Activated CD8-positive, alpha-beta memory T cell treated with anti-CD3 and anti-CD28 coated beads for 24 hours (primary cell): ENCODE results near the gene RIT1.

Source experiments
- DNase-seq: peaks from one replicate; pipeline ENCODE4 v3.0.0-alpha.2; 2020

RIT1 gene, protein sequence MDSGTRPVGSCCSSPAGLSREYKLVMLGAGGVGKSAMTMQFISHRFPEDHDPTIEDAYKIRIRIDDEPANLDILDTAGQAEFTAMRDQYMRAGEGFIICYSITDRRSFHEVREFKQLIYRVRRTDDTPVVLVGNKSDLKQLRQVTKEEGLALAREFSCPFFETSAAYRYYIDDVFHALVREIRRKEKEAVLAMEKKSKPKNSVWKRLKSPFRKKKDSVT

DNA sequence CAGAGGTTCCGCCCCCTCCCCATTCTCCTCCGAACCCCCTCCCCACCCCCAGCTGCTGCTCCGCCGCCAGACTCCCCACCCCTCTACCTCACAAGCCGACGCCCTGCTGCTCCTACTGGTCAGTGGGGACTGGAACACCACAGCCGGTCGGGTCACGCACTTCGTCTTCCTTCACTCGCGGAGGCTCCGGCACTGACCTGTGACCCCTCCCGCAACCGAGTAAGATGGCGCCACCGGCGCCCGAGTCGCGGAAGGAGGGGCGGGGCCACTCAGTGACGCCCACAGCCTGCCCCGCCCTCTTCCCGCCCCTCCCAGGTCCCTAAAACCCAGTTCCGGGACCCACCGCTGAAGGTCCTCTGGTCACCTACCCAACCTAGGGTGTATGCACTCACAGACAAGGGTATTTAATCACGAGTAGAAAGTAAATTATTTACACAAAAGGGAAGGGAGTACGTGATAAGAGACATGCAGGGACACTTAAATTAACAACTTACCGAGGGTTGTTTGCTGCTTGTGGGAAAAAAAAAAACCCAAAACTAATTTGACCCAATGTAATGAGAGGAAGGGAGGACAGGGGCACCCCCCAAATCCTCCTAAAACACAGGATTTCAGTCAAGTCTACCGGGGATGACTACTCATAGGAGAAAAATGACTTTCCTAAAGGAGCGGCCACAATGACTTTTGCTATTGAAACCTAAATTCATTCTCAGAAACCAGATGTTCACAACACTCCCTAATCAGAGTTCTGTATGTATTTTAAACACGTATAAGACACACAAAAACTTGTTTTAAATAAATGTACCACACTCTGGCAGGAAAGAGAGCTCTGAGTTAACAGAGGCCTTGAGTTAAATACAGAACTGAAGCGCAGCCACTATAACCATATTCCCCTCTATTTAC is at the start of gene RIT1:
Gene RIT1 (minus strand): TSS at position 194 of the 900 bp plus-strand sequence. CDS start 588 bp downstream, outside the sequence.
- DNase-seq: peak; percentile 91

DNA sequence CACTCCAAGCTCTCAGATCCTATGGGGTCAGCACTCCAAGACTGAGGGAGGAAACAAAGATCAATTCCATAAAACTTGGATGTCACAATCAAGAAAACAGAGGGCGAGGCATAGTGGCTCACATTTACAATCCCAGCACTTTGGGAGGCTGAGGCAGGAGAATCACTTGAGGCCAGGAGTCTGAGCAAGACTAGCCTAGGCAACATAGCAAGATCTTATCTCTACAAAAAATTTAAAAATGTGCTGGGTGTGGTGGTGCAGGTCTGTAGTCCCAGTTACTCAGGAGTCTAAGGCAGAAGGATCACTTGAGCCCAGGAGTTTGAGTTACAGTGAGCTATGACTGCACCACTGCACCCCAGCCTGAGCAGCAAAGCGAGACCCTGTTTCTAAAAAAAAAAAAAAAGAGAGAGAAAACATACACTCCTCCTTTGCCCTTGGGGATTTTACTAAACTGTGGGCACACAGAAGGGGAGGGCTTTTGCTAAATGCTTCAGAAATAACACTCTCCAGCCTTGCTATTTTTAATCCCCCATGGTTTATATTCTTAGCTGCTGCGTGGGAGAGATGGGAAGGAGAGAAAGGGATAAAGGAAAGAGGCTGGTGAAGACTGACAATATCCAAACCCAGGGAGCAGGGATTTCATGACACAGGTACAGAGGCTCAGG is 49.1 kb upstream of the RIT1 start:
- no peak for DNase-seq

DNA sequence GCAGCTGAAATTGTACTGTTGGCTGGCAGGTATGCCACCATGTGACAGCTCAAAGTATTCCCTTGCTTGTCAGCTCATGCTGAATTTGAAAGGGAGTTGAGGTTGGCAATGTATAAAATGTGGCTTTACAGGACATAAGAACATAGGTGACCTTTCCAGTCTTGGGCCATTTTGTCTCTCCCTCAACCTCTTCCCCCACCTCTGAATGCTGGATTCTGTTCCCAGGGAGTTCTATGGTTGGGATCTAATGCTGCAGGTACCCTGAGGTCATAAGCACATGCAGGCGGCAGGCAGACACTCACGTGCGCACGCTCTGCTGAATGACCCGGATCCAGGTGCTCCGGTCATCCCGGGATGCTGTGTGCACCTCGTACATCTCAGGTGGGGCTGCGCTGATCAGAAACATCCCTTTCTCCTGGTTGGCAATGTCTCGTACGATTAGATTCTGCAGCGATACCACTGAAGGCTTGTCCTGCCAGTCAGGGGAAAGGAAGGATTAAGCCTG is 46.3 kb upstream of the RIT1 start:
- no peak for DNase-seq

DNA sequence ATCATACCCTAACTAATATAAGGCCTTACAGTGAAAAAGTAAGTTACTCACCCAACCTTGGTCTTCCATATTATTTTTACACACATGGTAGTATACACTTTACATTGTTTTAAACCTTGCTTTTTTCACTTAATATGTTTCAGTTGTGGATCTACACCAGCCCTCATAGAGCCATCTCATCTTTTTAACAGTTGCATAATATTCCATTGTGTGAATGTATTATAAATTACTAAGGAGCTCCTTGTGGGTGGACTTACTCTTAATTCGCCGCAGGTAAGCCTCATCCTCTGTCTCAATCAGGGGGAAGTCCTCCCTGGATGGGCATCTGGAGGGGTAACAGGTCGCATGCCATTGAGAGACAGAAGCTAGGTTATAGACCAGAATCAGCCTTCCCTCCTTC is 43.5 kb upstream of the RIT1 start:
- no peak for DNase-seq

DNA sequence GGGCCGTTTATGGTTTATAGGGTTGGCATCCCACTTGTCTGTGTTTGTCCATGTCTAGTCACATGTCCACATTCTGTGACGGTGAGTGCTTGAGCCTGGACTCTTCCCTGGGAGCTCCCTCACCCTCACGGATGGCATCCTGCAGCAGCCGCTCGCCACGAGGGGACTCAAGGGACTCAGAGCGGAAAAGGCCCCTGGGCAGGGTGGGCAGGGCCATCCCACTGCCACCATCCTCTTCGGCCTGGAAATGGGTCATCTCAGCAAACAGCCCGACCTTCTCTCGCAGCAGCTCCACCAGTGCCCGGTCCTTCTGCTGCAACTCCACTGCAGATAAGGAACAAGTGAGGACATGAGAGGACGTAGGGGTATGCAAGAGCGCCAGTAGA is 41.3 kb upstream of the RIT1 start:
- no peak for DNase-seq

DNA sequence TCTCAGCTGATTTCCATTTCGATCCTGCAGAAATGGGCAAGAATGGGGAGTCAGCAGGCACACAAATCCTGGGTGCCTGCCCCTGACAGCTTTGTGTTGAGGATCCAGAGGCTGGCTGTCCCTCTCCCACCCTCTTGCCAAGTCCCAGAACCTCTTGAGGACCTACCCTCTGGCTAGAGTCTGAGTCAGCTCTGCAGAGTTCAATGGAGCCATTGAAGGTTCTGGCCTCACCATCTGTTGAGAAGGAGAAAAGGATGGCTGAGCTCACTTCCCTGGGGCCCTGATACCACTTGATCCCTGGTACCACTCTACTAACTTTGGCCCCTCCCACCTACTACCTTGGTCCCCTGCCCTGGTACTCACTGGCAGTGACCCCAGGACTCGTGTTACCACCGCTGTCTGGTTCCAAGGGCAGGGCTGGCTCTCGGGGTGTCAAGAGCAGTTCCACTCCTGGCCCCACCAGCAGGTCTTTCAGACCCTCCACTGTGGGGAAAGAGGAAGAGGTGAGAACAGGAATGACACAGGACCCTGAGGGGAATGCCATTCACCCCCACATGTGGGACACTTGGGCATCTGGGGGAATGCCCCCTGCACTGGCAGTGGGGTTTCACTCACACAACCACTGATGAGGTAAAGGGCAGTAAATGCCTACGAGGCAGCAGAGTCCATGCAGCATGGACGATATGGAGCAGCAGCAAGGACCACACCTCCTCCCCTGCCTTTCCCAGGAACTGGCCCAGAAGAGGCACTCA is 40.8 kb upstream of the RIT1 start:
- DNase-seq: no peak

DNA sequence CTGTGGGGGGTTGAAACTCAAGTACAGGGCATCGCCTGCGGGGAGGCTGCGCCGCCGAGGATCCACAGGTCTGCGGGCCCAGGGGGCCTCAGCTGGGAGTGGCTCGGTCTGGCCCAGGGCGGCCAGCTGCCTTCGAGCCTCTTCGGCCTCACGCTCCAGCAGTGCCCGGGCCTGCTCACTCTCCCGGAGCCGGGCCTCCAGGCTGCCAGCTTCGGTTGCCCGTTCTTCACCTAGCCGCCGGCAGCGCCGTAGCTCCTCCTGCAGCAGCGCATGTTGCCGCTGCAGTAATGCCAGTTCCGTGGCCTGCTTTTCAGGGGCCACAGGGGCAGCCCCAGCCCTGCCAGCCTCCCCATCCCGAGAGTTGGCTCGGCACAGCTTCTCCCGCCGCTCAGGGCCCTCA is 39.7 kb upstream of the RIT1 start:
- no peak for DNase-seq

DNA sequence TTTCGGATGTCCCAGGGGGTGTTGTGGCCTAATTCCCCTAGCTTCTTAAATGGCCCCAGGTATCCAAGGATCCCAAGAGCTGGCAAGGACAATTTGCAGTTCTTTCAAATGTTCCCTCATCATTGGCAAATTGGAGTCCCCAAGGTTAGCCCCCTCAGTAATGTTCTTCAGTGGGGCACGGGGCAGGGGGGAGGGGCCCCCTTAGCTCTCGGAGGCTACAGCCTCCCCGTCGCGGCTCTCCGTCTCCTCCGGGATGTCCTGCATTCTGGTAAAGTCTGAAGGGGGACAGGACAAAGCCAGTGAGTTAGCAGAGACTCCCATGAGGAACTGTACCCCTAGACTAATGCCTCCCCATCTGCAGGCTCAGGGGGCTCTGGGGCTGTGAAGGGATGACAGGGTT is 36.6 kb upstream of the RIT1 start:
- DNase-seq: no peak

DNA sequence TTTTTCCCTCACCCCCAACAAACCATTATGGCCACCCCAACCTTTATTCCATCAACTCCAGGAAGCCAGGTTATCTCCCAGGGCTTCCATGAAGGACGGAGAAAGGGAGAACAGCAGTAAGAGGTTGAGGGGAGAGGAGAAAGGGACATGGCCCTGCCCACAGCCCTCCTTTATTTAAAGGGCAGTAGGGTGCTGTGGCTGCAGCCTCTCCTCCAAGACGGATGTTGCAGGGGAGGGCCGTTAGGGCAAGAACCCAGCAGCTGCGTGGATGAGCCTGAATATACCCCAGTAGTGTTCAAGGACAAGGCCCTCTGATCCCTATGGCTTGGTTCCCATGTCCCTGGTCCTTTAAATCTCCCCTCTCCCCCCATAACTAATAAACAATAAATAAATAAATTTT is 36.1 kb upstream of the RIT1 start:
- DNase-seq: no peak

DNA sequence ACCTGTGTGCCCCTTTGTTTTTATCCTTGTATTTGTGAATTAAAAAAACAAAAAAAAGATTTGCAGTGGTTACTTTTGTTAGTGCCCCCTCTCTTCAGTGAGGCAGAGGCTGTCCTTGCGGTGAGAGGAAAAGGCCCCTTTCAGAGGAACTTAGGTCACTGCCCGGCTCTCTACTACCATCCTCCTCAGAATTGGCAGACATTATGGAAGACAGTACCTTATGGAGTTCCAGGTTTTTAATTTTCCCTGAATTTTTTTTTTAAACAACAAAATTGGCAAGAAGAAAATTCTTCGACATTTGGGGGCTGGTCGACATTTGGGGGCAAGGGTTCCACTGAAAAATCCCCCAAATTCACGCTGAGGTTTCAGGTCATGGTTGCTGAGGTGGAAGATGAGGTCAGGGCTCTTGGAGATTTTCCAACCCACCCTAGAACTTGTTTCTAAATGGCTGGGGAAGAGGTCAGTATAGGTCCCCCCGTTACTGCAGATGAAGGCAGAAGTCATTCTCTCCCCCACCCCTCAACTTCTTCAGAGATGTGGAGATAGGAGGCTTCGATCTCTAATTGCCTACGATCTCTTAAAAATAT is 35.6 kb upstream of the RIT1 start:
- no peak for DNase-seq

DNA sequence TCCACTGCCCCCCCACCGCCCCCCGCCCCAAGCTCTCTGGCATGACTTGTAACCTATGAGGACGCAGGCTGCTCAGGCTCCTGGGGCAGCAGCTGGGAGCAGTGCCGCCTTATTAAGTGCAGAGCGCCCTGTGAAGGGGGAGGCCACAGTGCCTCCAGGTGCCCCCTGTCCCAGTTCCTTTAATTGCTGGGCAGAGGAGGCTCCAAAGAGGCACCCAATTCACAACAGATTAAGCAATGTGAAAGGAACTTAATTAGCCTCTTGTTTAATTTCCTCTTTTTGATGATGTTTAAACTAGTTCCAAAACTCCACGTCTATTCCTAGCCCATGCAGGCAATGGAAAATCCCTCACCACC is 33.3 kb upstream of the RIT1 start:
- no peak for DNase-seq

DNA sequence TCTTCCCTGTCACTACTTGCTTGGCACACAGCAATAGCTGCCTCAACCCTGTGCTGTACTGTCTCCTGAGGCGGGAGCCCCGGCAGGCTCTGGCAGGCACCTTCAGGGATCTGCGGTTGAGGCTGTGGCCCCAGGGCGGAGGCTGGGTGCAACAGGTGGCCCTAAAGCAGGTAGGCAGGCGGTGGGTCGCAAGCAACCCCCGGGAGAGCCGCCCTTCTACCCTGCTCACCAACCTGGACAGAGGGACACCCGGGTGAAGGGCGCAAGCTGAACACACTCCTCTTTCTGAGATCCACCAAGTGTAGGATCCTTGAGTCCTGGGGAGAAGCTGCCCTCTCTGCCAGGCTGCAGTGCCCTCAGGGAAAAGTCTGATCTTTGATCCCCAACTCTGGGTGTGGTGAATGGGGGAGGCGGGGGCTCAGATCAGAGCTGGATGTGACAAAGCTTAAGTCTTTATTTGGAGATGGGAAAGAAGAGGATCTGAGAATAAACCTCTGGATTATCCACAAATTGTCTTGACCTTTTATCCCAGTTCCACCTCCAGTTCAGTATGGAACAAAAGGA is 31.5 kb upstream of the RIT1 start:
- DNase-seq: no peak

DNA sequence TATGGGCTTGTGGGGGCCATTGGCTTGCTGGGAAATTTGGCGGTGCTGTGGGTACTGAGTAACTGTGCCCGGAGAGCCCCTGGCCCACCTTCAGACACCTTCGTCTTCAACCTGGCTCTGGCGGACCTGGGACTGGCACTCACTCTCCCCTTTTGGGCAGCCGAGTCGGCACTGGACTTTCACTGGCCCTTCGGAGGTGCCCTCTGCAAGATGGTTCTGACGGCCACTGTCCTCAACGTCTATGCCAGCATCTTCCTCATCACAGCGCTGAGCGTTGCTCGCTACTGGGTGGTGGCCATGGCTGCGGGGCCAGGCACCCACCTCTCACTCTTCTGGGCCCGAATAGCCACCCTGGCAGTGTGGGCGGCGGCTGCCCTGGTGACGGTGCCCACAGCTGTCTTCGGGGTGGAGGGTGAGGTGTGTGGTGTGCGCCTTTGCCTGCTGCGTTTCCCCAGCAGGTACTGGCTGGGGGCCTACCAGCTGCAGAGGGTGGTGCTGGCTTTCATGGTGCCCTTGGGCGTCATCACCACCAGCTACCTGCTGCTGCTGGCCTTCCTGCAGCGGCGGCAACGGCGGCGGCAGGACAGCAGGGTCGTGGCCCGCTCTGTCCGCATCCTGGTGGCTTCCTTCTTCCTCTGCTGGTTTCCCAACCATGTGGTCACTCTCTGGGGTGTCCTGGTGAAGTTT is 30.8 kb upstream of the RIT1 start:
- no peak for DNase-seq

DNA sequence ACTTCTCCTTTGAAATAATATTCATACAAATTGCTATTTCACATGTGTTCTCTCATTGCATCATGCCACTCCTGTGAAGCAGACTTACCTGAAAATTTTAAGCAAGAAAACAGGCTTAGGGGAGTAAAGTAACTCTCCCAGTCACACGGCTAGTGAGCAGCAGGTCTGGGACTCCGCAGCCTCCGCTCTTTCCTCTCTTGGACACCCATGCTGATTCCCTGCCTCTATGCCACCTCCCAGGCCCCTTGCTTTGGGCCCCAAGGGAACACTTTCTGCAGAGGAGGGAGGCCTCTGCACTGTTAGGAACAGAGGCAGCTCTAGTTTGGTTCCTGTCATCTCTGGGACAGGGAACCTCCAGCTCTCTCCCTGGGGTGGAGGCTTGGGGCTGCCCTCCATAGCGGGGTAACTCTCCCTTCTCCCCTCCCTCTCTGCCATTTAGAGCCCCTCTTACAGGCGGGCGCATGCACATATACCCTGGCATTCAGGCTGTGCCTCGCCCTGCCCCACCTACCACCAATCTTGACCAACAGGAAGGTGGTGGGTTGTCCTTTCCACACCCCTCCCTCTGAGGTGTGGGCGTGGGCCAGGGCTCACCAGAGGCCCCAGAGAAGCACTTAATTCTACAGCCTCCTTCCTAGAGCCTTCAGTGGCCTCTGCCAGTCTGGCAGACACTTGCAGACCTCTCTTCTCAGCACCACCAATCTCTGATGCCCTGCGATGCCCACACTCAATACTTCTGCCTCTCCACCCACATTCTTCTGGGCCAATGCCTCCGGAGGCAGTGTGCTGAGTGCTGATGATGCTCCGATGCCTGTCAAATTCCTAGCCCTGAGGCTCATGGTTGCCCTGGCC is 30.1 kb upstream of the RIT1 start, which contains the start of gene RXFP4:
Gene RXFP4 (plus strand): TSS at position 646 of the 852 bp plus-strand sequence. CDS start 72 bp downstream, at position 718.
- DNase-seq: no peak

DNA sequence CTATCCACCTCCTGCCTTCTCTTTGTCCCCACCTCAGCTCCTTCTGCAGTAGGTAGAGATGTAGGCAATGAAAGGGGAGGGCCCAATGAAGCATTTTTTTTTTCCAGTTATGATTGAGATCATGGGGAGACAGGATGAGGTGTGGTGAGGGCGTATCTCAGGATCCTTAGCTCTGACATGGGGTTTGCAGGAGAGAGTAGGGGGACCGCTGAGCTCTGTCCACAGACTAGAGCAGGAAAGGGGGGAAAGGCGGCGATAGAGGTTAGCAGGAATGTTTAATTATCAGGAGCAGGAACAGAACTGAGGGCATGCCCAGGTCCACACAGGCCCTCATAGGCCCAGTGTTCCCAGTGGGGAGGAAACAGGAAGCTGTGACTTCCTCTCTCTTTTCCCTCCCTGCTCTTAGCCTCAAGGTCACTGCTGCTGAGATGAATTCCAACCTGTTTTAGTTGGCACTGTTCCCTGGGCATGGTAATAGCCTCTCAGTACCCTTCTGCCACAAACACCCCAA is 29.4 kb upstream of the RIT1 start:
- DNase-seq: no peak

DNA sequence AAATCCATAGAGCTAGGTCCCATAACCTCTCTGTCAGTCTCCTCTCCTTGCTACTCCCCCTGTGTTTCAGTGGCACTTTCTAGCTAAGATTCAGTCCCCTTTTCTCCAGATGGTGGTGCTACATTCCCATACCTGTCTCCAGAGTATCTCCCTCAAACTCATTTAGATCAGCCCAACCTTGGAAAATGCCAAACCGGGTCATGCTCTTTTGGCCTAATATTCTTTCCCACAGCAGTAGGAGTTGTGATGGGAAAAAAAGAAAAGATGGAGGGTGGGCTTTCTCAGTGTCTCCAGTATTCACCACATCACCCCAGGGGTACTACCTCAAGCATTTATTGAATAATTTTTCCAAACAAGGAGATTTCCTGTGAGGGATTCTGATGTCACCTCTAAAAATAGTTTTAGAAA is 27.1 kb upstream of the RIT1 start:
- no peak for DNase-seq

DNA sequence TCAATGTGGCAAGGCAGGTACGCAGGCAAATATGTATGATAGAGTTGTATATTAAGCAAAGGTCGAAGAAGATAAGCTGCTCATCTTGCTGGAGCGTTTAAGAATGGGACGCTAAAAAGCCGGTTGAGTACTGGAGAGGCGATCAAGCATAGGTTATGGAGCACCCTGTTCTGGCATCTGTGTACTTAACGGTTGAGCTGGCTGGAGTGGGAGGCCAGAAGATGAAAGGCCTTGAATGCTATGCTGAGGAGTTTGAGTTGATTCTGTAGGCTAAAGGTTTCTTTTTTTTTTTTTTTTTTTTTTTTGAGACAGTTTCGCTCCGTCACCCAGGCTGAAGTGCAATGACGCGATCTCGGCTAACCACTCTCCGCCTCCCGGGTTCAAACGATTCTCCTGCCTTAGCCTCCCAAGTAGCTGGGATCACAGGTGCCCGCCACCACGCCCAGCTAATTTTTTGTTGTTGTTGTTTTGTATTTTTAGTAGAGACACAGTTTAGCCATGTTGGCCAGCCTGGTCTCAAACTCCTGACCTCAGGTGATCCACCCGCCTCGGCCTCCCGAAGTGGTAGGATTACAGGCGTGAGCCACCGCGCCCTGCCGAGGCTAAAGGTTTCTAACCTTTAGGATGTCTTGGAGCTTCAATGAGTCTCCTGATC is 23.9 kb upstream of the RIT1 start:
- DNase-seq: no peak

DNA sequence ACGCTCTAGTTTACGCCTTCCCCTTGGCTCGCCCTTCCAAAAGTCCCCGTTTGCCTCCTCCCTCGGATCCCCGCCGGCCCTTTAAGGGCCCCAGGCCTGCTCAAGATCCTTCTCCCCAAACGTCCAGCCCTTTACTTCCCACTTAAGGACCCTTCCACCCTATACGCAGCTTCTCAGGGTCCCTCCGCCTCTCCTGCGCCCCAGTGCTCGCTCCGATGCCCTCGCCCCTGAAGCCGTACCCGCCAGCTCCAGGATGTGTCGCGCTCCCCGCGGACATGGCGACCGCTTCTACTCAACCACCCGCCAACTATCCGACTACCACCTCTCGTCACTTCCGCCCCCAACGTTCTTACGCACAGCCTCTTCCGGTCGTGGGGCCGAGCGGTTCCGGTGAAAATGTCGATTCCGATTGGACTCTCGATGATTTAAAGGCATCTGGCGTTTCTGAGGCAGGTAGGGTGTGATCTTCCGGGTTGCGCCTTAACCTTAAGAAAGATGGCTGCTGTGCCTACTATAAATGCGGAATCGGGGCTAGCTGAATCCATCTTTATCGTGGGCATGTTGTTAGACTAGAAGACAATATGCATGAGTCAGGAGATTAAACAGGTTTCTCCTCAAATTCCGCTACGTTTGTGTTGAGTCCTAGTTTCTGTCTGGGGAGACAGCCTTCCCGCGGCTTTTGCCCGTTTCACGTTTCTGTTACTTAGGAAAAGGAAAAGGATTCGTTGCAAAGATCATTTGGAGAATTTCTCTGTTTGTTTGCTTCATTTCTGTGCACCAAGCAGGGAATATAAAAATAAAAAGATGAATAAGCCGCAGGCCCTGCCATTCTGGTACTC is 23.2 kb upstream of the RIT1 start, which contains the start of gene KHDC4:
Gene KHDC4 (minus strand): TSS at position 317 of the 839 bp plus-strand sequence. CDS start 40 bp downstream, at position 277.
- peak; percentile 93 for DNase-seq
